ENCODE results near the gene GMPR2. TPM values are rescaled to one million over a fixed set of nuclear protein-coding genes. Genes with fewer than 3 reads are reported as not detected.

Gene GMPR2
- total RNA-seq, 2 donors from 2014 or later = 40.5 to 54.5 TPM

GRCh38 chr14:24267516-24267915 is 34.8 kb downstream of the GMPR2 start:
- Mint-ChIP-seq H3K36me3 (no peaks in the 10 kb centered on the region), H3K27ac (no peak overlapping the region), H3K9me3 (no peaks in the 10 kb centered on the region), H3K4me1 (ENCODE audit: low read depth in 2 of 2) (peaks cover 21 to 27% of the 10 kb centered on the region in 2 donors), H3K4me3 (no peak overlapping the region), H3K27me3 (no peaks in the 10 kb centered on the region)
- ATAC-seq (no peak), DNase-seq (ENCODE audit: low spot score) (no peak)

- no peaks in the 10 kb centered on the region for H3K9me3 Mint-ChIP-seq
- no peaks in the 10 kb centered on the region for H3K27me3 Mint-ChIP-seq
- no peak overlapping the region for H3K4me3 Mint-ChIP-seq
- H3K4me1 Mint-ChIP-seq (ENCODE audit: low read depth in 2 of 2) = peaks cover 28 to 32% of the 10 kb centered on the region in 2 donors
- no peaks in the 10 kb centered on the region for H3K36me3 Mint-ChIP-seq
- ATAC-seq = no peak
- H3K27ac Mint-ChIP-seq = no peak overlapping the region
- no peak for DNase-seq (ENCODE audit: low spot score)
These were observed 35.5 kb downstream of the GMPR2 start for GRCh38 chr14:24268225-24268624.

- no peak for ATAC-seq
- Mint-ChIP-seq H3K36me3 (no peaks in the 10 kb centered on the region), H3K27me3 (no peaks in the 10 kb centered on the region), H3K27ac (no peak overlapping the region), H3K4me1 (ENCODE audit: low read depth in 2 of 2) (peaks cover 40 to 44% of the 10 kb centered on the region in 2 donors), H3K9me3 (no peaks in the 10 kb centered on the region), H3K4me3 (no peak overlapping the region)
- DNase-seq (ENCODE audit: low spot score) = no peak
These were observed 36.6 kb downstream of the GMPR2 start for GRCh38 chr14:24269368-24269767.

GRCh38 chr14:24269910-24270536 is 37.3 kb downstream of the GMPR2 start:
- H3K4me1 Mint-ChIP-seq (ENCODE audit: low read depth in 2 of 2) = peaks cover 41 to 44% of the 10 kb centered on the region in 2 donors
- ATAC-seq (no peak), DNase-seq (ENCODE audit: low spot score) (no peak)
- no peaks in the 10 kb centered on the region for H3K36me3 Mint-ChIP-seq
- H3K27me3 Mint-ChIP-seq = no peaks in the 10 kb centered on the region
- H3K4me3 Mint-ChIP-seq = peak overlapping the region; percentile 88
- peak overlapping the region in 1 of 2 donors; percentile 92 for H3K27ac Mint-ChIP-seq
- H3K9me3 Mint-ChIP-seq = no peaks in the 10 kb centered on the region

GRCh38 chr14:24270537-24271133 is 37.9 kb downstream of the GMPR2 start:
- DNase-seq (ENCODE audit: low spot score) (no peak), ATAC-seq (no peak)
- Mint-ChIP-seq H3K4me1 (ENCODE audit: low read depth in 2 of 2) (peaks cover 41 to 44% of the 10 kb centered on the region in 2 donors), H3K27me3 (no peaks in the 10 kb centered on the region), H3K27ac (peak overlapping the region; percentile 87 to 92), H3K9me3 (no peaks in the 10 kb centered on the region), H3K4me3 (peak overlapping the region; percentile 88), H3K36me3 (no peaks in the 10 kb centered on the region)

GRCh38 chr14:24271134-24271833 is 38.6 kb downstream of the GMPR2 start, which contains the start of gene RABGGTA:
Gene RABGGTA (minus strand): TSS chr14:24271597. CDS start chr14:24271115, 482 bp downstream.
- peak within 1 kb of the TSS; percentile 87 to 92 for H3K27ac Mint-ChIP-seq
- ATAC-seq (peak; percentile 95 to 96), DNase-seq (ENCODE audit: low spot score) (peak; percentile 92)
- no peaks in the 10 kb centered on the region for H3K36me3 Mint-ChIP-seq
- no peaks in the 10 kb centered on the region for H3K27me3 Mint-ChIP-seq
- H3K4me1 Mint-ChIP-seq (ENCODE audit: low read depth in 2 of 2) = peaks cover 41 to 44% of the 10 kb centered on the region in 2 donors
- H3K4me3 Mint-ChIP-seq = peak within 1 kb of the TSS; percentile 88
- H3K9me3 Mint-ChIP-seq = no peaks in the 10 kb centered on the region

GRCh38 chr14:24271834-24272263 is 39.1 kb downstream of the GMPR2 start:
- ATAC-seq (no peak), DNase-seq (ENCODE audit: low spot score) (no peak)
- Mint-ChIP-seq H3K27ac (peak overlapping the region; percentile 87 to 92), H3K4me1 (ENCODE audit: low read depth in 2 of 2) (peaks cover 42 to 44% of the 10 kb centered on the region in 2 donors), H3K4me3 (peak overlapping the region; percentile 88), H3K9me3 (no peaks in the 10 kb centered on the region), H3K27me3 (no peaks in the 10 kb centered on the region), H3K36me3 (no peaks in the 10 kb centered on the region)

GRCh38 chr14:24272467-24272866 is 39.7 kb downstream of the GMPR2 start:
- no peaks in the 10 kb centered on the region for H3K9me3 Mint-ChIP-seq
- peak overlapping the region; percentile 87 to 92 for H3K27ac Mint-ChIP-seq
- H3K4me1 Mint-ChIP-seq (ENCODE audit: low read depth in 2 of 2) = peaks cover 42 to 49% of the 10 kb centered on the region in 2 donors

GRCh38 chr14:24273422-24273998 is 40.8 kb downstream of the GMPR2 start:
- peaks cover 42 to 55% of the 10 kb centered on the region in 2 donors for H3K4me1 Mint-ChIP-seq (ENCODE audit: low read depth in 2 of 2)
- peak overlapping the region; percentile 87 to 92 for H3K27ac Mint-ChIP-seq
- ATAC-seq = no peak
- no peaks in the 10 kb centered on the region for H3K9me3 Mint-ChIP-seq
- H3K27me3 Mint-ChIP-seq = no peaks in the 10 kb centered on the region
- H3K36me3 Mint-ChIP-seq = no peaks in the 10 kb centered on the region
- DNase-seq (ENCODE audit: low spot score) = no peak
- peak overlapping the region; percentile 27 for H3K4me3 Mint-ChIP-seq

More at GRCh38 chr14:24272467-24272866, 39.7 kb downstream of the GMPR2 start:
- DNase-seq (ENCODE audit: low spot score) (no peak), ATAC-seq (no peak)
- Mint-ChIP-seq H3K27me3 (no peaks in the 10 kb centered on the region), H3K36me3 (no peaks in the 10 kb centered on the region), H3K4me3 (peak overlapping the region; percentile 88)

- peak overlapping the region; percentile 87 to 92 for H3K27ac Mint-ChIP-seq
- no peaks in the 10 kb centered on the region for H3K27me3 Mint-ChIP-seq
- ATAC-seq (peak; percentile 34 to 49), DNase-seq (ENCODE audit: low spot score) (peak; percentile 59)
- H3K9me3 Mint-ChIP-seq = no peaks in the 10 kb centered on the region
- H3K36me3 Mint-ChIP-seq = no peaks in the 10 kb centered on the region
- peak overlapping the region; percentile 27 for H3K4me3 Mint-ChIP-seq
- H3K4me1 Mint-ChIP-seq (ENCODE audit: low read depth in 2 of 2) = peaks cover 45 to 61% of the 10 kb centered on the region in 2 donors
These were observed 41.4 kb downstream of the GMPR2 start for GRCh38 chr14:24274101-24274543.

- H3K9me3 Mint-ChIP-seq = no peaks in the 10 kb centered on the region
- H3K36me3 Mint-ChIP-seq = no peaks in the 10 kb centered on the region
- H3K4me3 Mint-ChIP-seq = no peak overlapping the region
- DNase-seq (ENCODE audit: low spot score) (no peak), ATAC-seq (no peak)
- peak overlapping the region in 1 of 2 donors; percentile 60 for H3K27ac Mint-ChIP-seq
- H3K4me1 Mint-ChIP-seq (ENCODE audit: low read depth in 2 of 2) = peaks cover 46 to 54% of the 10 kb centered on the region in 2 donors
- no peaks in the 10 kb centered on the region for H3K27me3 Mint-ChIP-seq
These were observed 44.3 kb downstream of the GMPR2 start for GRCh38 chr14:24277071-24277470.

GRCh38 chr14:24277606-24278321 is 45.0 kb downstream of the GMPR2 start:
- Mint-ChIP-seq H3K36me3 (no peaks in the 10 kb centered on the region), H3K4me3 (no peak overlapping the region), H3K4me1 (ENCODE audit: low read depth in 2 of 2) (peaks cover 40 to 47% of the 10 kb centered on the region in 2 donors), H3K9me3 (no peaks in the 10 kb centered on the region), H3K27me3 (no peaks in the 10 kb centered on the region), H3K27ac (peak overlapping the region; percentile 50 to 60)
- ATAC-seq = peak in 1 of 2 donors; percentile 17
- no peak for DNase-seq (ENCODE audit: low spot score)

- no peak for ATAC-seq
- Mint-ChIP-seq H3K27me3 (no peaks in the 10 kb centered on the region), H3K36me3 (no peaks in the 10 kb centered on the region), H3K9me3 (no peaks in the 10 kb centered on the region), H3K4me3 (no peak overlapping the region), H3K4me1 (ENCODE audit: low read depth in 2 of 2) (peaks cover 36 to 40% of the 10 kb centered on the region in 2 donors), H3K27ac (peak overlapping the region; percentile 23 to 50)
- no peak for DNase-seq (ENCODE audit: low spot score)
These were observed 45.7 kb downstream of the GMPR2 start for GRCh38 chr14:24278424-24278823.
